Peyer's patch (tissue), 4 donors: Measurements from ENCODE around the gene CYB561.

Source experiments
- POLR2A ChIP-seq, 2 donors: fragments of 450-650 bp; IDR thresholded peaks; one replicate each; pipeline ENCODE4 v1.5.1; 2017; ENCODE audit warnings: antibody characterized with exemption in 2 of 2, mild to moderate bottlenecking in 2 of 2, moderate library complexity in 2 of 2
- TF ChIP-seq, protein P1 (sequence below), 6 experiments: fragments of 450-650 bp in 4 of 6; fragments of 200-600 bp in 2 of 6; sonication (generic) in 1 of 6; IDR thresholded peaks; one replicate each; pipeline ENCODE4 v1.5.1; 2017 to 2019; ENCODE audit warnings: antibody characterized with exemption in 6 of 6, mild to moderate bottlenecking in 3 of 6, moderate library complexity in 1 of 6

- TF ChIP-seq, protein P1, sequence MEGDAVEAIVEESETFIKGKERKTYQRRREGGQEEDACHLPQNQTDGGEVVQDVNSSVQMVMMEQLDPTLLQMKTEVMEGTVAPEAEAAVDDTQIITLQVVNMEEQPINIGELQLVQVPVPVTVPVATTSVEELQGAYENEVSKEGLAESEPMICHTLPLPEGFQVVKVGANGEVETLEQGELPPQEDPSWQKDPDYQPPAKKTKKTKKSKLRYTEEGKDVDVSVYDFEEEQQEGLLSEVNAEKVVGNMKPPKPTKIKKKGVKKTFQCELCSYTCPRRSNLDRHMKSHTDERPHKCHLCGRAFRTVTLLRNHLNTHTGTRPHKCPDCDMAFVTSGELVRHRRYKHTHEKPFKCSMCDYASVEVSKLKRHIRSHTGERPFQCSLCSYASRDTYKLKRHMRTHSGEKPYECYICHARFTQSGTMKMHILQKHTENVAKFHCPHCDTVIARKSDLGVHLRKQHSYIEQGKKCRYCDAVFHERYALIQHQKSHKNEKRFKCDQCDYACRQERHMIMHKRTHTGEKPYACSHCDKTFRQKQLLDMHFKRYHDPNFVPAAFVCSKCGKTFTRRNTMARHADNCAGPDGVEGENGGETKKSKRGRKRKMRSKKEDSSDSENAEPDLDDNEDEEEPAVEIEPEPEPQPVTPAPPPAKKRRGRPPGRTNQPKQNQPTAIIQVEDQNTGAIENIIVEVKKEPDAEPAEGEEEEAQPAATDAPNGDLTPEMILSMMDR (IDR thresholded peaks at IDR 0.05): no peak
- TF ChIP-seq POLR2A (IDR thresholded peaks at IDR 0.05): no peak
Measured at GRCh38 chr17:63443053-63443452, 3.1 kb downstream of the CYB561 start.
